ENCODE data around the gene GBX2.

The GBX2 gene

DNA sequence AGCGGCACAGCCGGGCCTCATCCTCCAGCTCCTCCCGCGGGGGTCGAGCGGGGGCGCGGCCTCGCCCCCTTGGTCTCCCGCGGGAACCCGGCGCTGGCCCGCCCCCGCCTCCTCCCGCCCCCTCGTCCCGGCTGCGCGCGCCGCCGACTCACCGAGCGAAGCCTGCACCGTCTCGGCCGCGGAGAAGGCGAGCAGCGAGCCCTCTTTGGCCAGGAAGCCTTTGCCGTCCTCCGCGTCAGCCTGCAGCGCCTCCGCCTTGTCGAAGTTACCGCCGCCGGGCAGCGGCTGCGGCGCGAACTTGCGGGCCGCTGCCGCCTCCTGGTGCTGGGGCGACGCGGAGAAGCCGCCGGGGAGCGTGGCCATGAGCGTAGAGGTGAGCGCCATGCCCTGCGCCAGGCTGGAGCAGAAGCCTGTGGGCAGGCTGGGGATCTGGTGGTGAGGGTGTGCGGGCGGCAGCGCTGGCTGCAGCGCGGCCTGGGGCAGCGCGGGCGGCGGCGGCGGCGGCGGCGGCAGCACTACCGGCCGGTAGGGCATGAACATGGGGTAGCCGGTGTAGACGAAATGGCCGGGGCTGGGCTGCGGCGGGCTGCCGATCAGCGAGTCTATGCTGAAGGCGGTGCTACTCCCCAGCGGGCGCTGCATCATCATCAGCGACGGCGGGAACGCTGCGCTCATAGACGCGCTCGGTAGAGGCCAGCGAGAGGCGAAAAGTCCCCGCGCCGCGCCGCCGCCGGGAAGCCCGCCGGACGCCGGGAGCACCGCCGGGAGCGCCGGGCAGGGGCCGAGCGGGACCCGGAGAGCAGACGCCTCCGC, 683 bp downstream of the GBX2 start:
- DNase-seq, result no peak

DNA sequence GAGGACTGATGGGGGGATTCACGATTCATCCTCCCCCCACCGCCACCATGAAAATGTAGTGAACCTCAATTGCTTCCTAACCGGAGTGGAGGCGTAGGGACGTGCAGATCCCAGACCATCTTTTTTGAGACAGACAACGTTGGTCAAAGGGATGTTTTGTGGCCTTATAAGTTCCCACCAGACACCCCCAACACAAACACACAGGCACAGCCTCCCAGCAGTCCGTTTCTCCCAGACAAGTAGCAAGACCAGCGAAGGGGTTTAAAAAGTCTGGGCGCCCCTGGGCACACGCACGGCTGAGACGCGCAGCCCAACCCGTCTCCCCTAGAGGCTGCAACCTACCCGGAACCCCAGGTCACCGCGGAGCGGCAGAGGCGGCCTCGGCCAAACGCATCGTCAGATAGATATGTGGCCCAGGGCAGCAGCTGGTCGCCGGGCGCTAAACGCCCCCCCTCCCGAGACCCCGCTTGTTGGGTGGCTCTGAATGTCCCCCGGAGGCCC, 1.3 kb downstream of the GBX2 start:
- no peak for DNase-seq

DNA sequence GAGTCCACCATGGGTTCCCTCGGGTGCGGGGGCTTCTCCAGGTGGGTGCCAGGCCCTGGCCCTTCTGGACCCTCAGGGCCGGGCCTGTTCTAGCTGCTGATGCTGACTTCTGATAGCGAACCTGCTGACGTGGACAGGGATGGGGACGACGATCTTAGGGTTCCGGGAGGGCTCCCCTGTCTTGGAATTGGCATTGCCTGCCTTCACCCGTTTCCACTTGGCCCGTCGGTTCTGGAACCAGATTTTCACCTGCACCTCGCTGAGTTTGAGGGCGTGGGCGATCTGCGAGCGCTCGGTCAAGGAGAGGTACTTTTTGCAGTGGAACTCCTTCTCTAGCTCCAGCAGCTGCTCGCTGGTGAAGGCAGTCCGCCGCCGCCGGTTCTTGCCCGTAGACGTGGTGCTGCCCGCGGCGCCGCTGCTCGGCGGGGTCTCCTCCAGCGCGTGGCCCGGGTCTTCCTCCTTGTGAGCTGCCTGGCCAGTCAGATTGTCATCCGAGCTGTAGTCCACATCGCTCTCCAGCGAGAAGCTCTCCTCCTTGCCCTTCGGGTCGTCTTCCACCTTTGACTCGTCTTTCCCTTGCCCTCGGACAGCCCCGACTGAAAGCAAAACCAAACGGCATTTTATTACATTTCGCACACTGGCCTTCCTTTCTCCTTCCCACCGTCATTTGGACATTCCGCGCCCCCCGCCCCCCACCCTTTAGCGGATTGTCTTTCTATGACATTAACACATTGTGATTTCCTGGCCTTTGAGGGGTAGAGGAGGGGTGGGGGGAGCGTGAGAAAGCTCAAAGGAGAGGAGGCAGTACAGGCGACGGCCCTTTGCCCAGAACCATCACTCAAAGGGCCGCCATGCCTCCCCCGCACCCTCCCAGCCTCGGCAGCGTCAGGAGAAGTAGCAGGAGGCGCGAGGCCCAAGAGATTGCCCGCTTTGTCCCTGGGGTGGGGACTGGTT, 2.1 kb downstream of the GBX2 start:
- DNase-seq, result no peak

DNA sequence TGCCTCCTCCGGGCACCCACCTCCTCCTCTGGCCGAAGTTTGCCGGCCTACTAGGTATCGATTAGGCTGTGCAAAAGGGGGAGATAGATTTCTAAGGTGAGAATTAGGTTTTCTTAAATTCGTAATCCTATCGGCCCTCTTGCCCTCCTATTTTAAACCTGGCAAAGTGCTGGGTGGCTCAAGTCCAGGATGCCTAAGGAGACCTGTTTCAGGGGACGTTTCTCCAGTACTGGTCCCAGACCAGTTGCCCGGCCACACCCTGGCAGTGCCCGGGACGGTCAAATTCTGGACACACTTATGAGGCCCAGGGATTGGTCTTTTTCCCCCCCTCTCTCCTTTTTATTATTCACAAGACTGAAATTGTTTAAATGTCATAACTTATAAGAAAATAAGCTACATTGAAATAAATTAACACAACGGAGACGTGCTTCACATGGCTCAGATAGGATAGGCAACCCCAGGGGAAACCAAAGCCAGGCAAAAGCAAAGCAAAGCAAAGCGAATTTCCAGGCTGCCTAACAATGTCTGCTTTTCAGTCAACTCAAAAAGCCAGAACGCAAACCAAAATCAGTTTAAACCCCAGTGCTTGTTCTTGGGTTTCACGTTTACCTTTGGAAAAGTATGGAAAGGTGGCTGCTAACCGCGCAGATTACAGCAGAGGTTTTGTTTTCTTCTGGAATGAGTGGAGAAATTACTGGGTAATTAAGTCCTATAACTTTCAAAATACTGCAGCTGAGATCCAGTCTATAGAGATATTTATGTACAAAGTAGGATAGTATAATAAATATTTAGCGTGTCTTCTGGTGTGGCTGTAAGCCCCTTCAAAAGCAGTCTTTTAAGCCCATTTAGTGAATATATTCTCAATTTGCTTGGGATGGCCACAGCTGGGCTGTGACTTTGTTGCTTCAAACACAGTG, 3.0 kb downstream of the GBX2 start:
- DNase-seq, result no peak

DNA sequence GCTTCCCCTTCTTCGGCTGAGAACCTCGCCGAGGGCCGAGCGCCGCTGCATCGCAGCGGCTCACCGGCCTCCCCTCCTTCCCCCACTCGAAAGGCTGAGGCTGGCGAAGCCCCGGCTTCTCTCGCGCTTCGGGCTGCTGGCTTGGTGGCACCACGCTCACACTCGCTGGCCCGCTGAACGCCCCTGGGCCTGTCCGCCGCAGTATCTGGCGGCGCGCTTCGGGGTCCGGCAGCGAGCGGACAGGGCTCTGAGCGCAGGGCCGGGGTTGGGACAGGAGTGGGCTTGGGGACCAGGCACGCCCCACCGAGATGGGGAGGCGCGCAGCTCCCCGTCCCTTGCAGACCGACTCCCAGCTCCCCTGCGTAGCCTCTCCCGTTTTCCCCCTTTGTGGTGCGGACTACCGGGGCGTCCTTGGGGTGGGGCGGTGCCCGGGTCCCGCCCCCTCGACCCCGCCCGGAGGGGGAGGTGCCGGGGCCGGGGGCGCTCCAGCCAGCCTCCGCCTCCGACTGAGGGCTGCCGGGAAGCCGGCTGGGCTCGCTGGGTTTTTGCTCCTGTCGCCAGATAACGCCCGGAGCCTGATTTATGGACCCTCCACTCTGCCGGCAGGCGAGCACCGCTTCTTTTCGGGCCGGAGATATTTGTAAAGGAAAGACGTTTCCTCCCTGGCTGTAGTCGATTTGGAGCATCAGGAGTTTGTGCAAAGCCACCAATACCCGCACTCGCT, 3.8 kb downstream of the GBX2 start:
- DNase-seq, result no peak

DNA sequence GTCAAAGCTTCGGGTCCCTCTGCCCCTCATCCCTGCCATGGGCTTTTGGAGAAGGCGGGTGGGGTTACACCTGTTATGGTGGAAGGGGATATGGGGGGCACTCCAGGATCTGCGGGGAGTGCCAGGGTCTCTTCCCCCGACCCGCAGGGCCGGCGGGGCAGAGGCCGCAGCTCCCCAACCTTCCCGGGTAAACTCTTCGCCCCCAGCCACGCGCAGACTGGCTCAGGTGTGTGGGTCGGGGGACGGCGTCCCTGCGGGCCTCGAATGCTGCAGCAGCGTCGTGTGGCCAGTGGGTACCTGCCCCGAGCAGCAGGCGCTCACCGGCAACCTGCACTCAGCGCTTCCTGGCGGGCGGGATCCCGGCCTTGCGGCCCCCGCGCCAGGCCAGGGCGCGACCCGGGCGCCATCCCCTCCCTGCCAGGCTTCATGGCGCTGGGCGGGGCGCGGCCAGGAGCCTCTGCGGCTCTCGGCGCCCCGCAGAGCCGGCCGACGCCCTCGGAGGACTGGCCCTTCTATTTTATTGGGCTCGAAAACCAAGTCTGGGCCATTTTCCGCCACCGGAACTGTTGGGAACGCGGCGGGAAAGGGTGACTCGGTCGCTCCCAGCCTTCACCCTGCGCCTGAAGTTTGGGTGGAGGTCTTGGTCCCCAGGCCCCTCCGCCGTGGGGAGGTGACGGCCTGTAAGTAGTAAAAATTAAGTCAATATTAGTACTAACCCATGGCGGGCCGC, 4.5 kb downstream of the GBX2 start:
- no peak for DNase-seq

DNA sequence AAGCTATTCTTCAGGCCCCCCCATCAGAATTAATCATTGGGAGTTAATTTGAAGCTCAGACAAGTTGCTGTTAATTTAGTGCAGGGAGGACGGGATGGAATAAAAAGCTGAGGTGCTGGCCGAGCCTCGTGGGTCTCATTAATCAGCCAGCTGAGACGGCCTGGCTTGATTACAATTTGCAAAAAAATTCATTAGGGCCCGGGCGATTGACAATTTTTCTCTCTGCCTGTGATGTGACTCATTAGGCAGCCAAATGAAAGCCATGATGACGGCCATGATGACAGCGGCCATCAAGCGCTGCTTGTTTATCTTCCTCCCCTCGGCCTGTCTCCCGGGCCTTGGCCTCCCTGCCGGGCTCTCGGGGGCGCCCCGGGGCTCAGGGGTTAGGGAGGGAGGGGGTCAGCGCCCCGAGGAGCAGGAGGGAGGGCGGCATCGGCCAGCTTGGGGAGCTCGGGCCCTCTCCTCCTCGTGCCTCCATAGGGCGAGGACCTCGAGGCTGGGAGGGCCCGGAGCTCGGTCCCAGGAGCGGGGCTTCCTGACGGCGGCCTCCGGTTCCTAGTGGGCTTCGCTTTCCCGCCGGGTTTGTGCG, 5.2 kb downstream of the GBX2 start:
- no peak for DNase-seq

DNA sequence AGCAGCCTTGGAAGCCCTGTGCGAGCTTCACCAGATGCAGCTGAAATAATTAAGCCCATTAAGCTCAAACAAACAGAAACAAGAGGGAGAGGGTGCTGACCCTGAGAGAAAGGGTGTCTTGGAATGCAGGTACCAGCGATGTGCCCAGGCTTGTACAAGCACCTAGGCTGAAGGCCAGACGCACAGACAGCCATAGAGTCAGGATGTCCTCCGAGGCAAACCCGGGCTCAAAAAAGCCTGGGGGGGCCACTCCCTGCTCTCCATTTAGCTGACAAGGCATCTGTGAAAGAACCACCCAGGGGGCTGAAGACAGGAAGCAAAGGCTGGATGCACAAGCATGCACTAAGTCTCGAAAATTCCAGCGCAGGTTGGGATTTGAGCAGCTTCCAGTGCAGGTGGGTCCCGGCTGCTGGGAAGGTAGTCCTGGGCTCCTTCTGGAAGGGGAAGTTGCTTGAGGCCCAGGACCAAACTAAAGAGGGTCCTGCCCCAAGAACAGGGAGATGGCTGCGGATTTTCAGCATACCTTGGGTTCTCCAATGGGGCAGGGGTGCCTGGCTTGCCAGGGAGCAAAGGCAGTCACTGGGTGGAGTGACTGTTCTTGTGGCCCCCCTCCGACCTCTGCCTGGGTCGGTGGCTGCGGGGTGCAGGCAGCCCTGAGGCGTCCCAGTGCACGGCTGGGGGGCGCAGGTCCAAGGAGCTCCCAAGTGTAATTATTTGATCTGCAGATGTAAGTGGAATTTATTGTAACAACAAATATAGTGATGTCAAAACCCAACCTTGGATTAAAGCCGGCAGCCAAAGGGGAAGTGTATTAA, 5.9 kb downstream of the GBX2 start:
- DNase-seq, result no peak

DNA sequence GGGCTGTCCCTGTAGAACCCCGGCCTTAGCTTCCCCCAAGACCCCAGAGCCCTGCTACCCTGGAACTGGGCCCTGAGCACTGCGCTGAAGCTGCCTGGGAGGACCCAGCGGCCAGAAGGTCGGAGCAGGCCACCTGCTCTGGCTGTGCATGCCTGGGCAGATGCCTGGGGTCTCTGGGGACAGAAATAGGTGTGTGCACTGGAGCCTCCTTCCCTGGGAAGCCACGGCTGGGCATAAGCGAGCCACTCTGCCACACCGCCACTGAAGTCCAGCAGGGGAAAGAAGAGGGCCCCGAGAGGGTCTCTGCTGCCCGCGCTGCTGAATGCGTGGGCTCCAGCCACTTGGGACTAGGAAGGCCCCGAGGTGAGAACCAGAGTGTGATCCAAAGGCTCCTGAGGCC, 6.7 kb downstream of the GBX2 start:
- no peak for DNase-seq

DNA sequence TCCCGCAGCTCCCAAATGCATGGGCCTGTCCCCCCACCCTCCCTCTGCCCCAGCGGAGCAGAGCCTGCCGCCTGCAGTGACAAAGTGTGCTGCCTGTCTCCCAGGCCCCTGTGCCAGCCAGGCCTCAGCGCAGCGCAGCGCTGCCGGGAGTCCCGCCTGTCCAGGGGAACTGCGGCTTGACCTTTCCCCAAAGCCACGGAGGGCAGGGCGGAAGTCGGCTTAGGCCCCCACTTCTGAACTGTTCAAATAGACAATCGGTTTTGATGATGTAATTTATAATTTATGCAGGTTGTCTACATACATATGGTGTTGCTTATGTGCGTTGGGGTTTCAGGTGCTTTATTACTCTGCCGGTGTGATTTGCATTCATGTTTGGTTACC, 7.1 kb downstream of the GBX2 start:
- no peak for DNase-seq

DNA sequence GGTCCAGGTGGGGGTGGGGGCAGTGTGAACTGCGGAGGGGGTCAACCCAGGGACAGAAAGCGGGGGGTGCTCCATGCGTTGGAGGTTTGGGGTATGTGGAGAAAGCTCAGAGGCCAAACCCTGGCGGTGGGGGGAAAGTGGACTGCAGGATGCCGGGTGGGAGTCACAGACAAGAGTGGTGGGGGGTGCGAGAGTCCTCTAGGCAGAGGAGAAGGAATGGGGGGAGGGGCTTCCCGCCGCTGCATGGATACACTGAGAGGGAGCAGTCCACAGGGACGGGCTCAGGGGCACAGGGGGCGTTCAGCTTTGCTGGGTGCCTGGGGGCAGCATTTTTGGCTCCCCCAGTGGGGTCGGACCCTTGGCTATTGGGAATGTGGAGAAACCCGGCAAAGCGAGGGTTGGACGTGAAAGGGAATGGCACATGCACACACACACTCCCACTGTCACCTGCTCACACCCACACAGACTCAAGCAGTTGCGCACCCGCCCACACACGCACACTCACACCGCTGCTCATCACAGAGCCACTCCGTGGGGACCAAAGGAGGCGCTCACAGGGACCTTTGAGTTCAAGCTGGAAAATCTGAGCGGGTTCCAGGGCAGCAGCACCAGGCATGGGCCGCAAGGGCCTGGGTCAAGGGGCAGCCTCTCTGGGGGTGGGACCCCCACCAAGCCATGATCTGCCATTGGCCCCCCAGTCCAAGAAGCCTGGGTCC, 7.7 kb downstream of the GBX2 start:
- no peak for DNase-seq

DNA sequence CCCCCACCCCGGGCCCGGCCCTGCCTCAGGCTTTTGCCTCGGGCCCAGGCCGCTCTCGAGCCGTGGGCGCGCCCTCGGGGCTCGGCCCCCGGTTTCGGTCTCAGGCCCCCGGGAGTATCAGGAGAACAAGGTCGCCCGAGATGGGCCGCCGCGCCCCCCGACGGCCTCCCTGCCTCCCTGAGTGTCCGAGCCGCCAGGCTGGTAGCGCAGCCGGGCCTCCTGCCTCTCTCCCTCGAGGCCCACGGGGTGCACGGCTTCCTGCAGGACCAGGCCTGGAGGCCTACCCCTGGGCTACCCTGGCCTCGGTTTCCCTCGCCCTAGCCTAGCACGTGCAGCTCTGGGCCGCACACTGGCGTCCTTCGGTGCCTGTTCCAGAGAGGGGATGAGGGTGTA, 8.4 kb downstream of the GBX2 start:
- DNase-seq, result no peak

DNA sequence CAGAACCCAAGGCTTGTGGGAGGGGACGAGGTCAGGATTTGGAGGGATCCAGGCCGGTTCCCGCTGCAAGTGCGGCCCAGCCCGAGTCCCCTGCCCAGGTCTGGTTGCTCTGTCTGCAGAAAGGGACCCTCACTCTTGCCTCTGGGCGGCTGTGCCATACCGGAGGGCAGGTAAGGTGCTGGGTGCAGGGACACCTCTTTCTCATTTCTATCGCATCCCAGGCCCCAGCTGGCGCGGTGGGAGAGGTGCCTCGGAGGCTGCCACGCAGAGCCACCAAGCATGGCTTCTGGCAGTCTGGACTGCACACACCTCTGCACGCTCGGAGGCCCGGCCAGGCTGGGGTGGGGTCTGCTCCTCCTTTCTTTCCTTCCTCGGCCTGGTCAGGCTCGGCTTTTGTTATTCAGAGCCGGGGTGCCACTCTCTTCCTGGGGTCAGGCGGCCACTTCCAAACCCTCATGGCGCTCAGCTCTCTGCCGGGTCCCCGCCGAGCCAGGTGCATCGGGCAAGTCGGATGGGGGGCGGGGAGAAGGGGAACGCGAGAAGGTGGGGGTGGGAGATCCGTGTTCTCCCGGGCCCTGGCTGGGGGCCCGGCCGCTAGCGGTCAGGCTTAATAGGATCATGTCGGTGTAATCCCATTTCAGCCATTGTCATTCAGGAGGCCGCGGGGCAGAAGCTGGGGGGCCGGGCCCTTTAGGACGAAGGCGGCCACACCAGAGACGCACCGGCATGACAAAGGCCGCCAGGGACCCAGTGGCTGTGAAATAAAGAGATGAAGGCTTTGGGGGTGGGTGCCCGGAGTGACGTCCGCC, 9.0 kb downstream of the GBX2 start:
- DNase-seq, result no peak

DNA sequence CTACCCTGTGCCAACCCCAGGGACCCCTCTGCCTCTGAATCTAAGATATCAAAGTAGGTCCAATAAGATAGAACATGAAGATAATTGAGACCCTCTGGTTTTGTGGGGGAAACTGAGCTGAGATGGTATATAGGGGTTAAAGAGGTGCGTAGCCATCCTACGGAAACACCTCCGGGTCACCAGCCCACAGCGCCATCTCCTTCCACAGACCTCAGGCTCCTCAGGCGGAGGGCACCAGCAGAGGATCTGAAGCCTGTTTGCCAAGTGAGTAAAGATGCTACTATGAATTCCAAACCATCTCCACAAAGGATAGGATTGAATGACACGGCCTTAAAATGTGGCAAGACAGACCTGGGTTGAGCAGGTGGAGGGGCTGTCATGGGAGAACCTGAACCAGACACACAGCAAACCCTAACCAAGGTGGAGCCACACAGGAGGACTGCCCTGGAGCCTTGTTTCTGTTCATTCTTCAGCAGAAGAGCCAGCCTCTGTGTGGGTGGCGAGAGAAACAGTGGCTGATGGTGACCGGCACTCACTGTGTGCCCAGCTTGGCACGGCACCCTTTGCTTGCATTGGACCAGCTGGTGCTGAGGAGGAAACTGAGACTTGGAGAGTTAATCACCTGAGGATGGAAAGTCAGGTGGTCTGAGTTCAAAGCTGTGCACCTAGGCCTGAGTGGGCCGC, 10.2 kb downstream of the GBX2 start:
- no peak for DNase-seq

DNA sequence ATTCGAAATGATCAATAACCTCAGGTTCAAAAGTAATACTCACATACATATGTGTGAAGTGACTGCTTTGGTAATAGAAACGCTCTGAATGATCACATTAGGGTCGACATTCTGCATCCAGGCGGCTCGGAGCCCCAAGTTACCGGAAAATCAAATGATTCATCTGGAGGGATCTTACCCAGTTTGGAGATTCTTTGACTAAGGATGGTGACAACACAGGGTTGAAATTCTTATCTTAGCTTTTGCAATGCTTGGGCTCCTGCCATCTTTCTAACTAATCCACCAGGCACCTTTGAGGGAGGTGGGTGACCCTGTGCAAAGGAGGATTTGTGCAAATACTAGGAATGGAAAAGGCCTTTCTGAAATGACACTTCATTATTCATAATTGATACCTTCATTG, 10.8 kb downstream of the GBX2 start:
- no peak for DNase-seq

DNA sequence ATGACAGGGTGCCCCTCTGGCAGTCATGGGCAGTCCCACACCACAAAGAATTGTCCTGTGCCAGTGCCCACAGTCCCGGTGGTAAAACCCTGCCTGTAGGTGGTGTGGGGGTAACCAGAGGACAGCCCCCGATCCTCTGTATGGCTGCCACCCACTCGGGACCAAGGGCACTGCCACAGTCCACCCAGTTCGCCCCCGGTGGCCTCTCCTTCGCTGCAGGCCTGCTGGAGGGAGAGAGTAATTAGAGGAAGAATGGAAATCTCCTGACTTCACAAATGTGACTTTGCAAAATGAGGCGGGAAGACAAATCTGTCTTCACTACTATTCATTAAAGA, 11.4 kb downstream of the GBX2 start:
- no peak for DNase-seq

DNA sequence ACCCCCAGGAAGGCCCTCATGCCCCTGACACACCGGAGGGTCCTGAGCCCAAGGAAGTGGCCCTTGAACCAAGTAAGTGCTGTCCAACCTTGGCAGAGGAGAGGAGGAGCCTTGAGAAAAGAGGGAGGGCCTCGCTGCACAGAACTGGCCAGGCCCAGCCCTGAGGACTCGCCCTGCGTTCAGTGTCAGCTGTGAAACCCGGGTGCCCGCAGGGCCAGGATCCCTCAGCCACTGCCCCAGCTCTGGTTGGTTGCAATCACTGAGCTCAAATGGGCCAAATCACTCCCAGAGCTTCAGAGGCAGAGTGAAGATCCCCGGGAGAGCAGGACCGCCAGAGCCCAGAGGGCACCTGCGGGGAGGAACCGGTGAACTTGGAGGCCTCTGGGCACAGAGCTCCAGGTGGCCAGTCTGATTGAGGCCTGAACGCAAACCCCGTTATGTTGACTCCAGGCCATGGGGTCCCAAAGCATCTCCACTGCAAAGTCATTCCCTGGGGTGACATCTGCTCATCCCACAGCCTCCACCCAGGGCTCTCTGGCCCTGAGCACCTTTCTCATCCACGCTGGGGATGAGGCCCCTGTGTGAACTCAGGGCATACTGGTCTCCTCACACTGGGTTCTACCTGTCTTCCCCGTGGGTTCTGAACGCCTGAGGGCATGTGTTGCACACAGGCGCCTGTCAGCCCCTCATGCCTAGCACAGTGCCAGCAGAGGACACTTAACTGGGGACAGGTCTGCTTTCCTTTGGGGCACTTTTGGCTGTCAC, 11.9 kb downstream of the GBX2 start:
- no peak for DNase-seq
